Measurements from ENCODE around the gene MAP1LC3B2.

MAP1LC3B2 gene

GRCh38 chr12:116615141-116615861 lies 56.1 kb downstream of the MAP1LC3B2 start:
- no peak for DNase-seq (ENCODE audit: low read depth)

- DNase-seq (ENCODE audit: low read depth), result no peak
Observed at GRCh38 chr12:116616536-116617248, 57.5 kb downstream of the MAP1LC3B2 start.

GRCh38 chr12:116619246-116619645 lies 60.1 kb downstream of the MAP1LC3B2 start:
- no peak for DNase-seq (ENCODE audit: low read depth)

GRCh38 chr12:116620124-116620491 lies 60.9 kb downstream of the MAP1LC3B2 start:
- no peak for DNase-seq (ENCODE audit: low read depth)

GRCh38 chr12:116620492-116621191 lies 61.5 kb downstream of the MAP1LC3B2 start:
- no peak for DNase-seq (ENCODE audit: low read depth)

- DNase-seq (ENCODE audit: low read depth), result no peak
Observed at GRCh38 chr12:116621194-116621593, 62.0 kb downstream of the MAP1LC3B2 start.

GRCh38 chr12:116624516-116624915 lies 65.3 kb downstream of the MAP1LC3B2 start:
- no peak for DNase-seq (ENCODE audit: low read depth)

GRCh38 chr12:116626153-116626552 lies 67.0 kb downstream of the MAP1LC3B2 start:
- DNase-seq (ENCODE audit: low read depth), result no peak
